GM23338 (cell line): ENCODE data around the gene IGSF9B. TPM values are rescaled to one million over a fixed set of nuclear protein-coding genes. Genes with fewer than 3 reads are reported as not detected.

ENCODE experiments used
- ATAC-seq: fragments of 200-7000 bp; cut with Tn5 transposase; 3 replicates; pipeline ENCODE4 v1.9.1; 2020
- DNase-seq: peaks from one replicate; pipeline ENCODE4 v3.0.0-alpha.2; 2015; ENCODE audit warnings: low spot score
- H2AFZ ChIP-seq: fragments of 200-600 bp; sonication (generic); 2 replicates; pipeline ENCODE4 v1.8.0; 2016; ENCODE audit warnings: antibody characterized with exemption, mild to moderate bottlenecking, moderate library complexity
- H3F3A ChIP-seq: fragments of 200-600 bp; sonication (generic); replicated peaks from 2 replicates; pipeline ENCODE4 v1.8.0; 2017; ENCODE audit warnings: antibody characterized with exemption, mixed run types, low read depth
- H3K27ac ChIP-seq: fragments of 200-600 bp; sonication (generic); 2 replicates; pipeline ENCODE4 v1.6.1; 2016; ENCODE audit warnings: low read depth
- H3K27me3 ChIP-seq: fragments of 200-600 bp; sonication (generic); 2 replicates; pipeline ENCODE4 v1.8.0; 2016; ENCODE audit warnings: mild to moderate bottlenecking, mixed run types, moderate library complexity; ENCODE audit not compliant: insufficient read depth
- H3K36me3 ChIP-seq: fragments of 200-600 bp; sonication (generic); 2 replicates; pipeline ENCODE4 v1.8.0; 2016; ENCODE audit warnings: mild to moderate bottlenecking; ENCODE audit not compliant: insufficient read depth
- H3K4me1 ChIP-seq: fragments of 200-600 bp; sonication (generic); 2 replicates; pipeline ENCODE4 v1.8.0; 2016; ENCODE audit warnings: mild to moderate bottlenecking, moderate library complexity; ENCODE audit not compliant: insufficient read depth
- H3K4me2 ChIP-seq: fragments of 200-600 bp; sonication (generic); 2 replicates; pipeline ENCODE4 v1.7.1; 2017; ENCODE audit warnings: mixed run types
- H3K4me3 ChIP-seq: fragments of 200-600 bp; sonication (generic); 2 replicates; pipeline ENCODE4 v1.6.1; 2016; ENCODE audit warnings: mixed run types
- H3K79me2 ChIP-seq: fragments of 200-600 bp; sonication (generic); replicated peaks from 2 replicates; pipeline ENCODE4 v1.8.0; 2017; ENCODE audit warnings: mild to moderate bottlenecking; ENCODE audit not compliant: insufficient read depth
- H3K9me2 ChIP-seq: fragments of 200-600 bp; sonication (generic); 2 replicates; pipeline ENCODE4 v1.8.0; 2017; ENCODE audit not compliant: insufficient read depth
- H4K20me1 ChIP-seq: fragments of 200-600 bp; sonication (generic); replicated peaks from 2 replicates; pipeline ENCODE4 v1.8.0; 2017; ENCODE audit warnings: mild to moderate bottlenecking; ENCODE audit not compliant: insufficient read depth
- H3K27ac Mint-ChIP-seq: 2 replicates; pipeline ENCODE4 v1.8.0; 2020; ENCODE audit warnings: inconsistent platforms, mild to moderate bottlenecking, moderate library complexity, mixed read lengths
- H3K27me3 Mint-ChIP-seq: 3 replicates; pipeline ENCODE4 v1.8.0; 2022; ENCODE audit warnings: low read depth, mild to moderate bottlenecking, moderate library complexity, mixed read lengths, inconsistent platforms; ENCODE audit not compliant: insufficient read depth, poor library complexity
- H3K36me3 Mint-ChIP-seq: 3 replicates; pipeline ENCODE4 v1.8.0; 2021; ENCODE audit warnings: low read depth, mild to moderate bottlenecking, inconsistent platforms, moderate library complexity, mixed read lengths
- H3K4me1 Mint-ChIP-seq: 3 replicates; pipeline ENCODE4 v1.8.0; 2020; ENCODE audit warnings: mild to moderate bottlenecking, inconsistent platforms, mixed read lengths
- H3K4me3 Mint-ChIP-seq: 3 replicates; pipeline ENCODE4 v1.8.0; 2021; ENCODE audit warnings: moderate library complexity, mild to moderate bottlenecking, inconsistent platforms, mixed read lengths
- H3K9me3 Mint-ChIP-seq: 3 replicates; pipeline ENCODE4 v1.8.0; 2020; ENCODE audit warnings: moderate library complexity, mild to moderate bottlenecking, inconsistent platforms, mixed read lengths
- CREB1 ChIP-seq: fragments of 250-450 bp; sonication (Bioruptor Pico); IDR thresholded peaks from 2 replicates; pipeline ENCODE4 v1.5.0; 2020; ENCODE audit warnings: low read depth, mild to moderate bottlenecking, moderate library complexity
- CTCF ChIP-seq, 2 experiments: fragments of 200-600 bp in 1 of 2; sonication (generic) in 1 of 2; conservative IDR thresholded peaks; 2 replicates each; pipeline versions ENCODE4 v1.5.1 to v1.6.1; 2016 to 2017; ENCODE audit warnings: antibody characterized with exemption in 2 of 2, low read depth in 2 of 2, mild to moderate bottlenecking in 2 of 2, moderate library complexity in 1 of 2
- ETS1 ChIP-seq: IDR thresholded peaks from 2 replicates; pipeline ENCODE4 v1.6.1; 2016; ENCODE audit warnings: antibody characterized with exemption
- EZH2 ChIP-seq: fragments of 200-600 bp; sonication (generic); IDR thresholded peaks from one replicate; pipeline ENCODE4 v1.8.0; 2017; ENCODE audit warnings: antibody characterized with exemption, mild to moderate bottlenecking, low read depth; ENCODE audit not compliant: unreplicated experiment
- EZH2phosphoT487 ChIP-seq: fragments of 200-600 bp; sonication (generic); IDR thresholded peaks from one replicate; pipeline ENCODE4 v1.8.1; 2018; ENCODE audit warnings: antibody characterized with exemption; ENCODE audit not compliant: unreplicated experiment
- JUNB ChIP-seq: IDR thresholded peaks from one replicate; pipeline ENCODE4 v1.6.1; 2016; ENCODE audit warnings: antibody characterized with exemption; ENCODE audit not compliant: unreplicated experiment
- NANOG ChIP-seq: IDR thresholded peaks from 2 replicates; pipeline ENCODE4 v1.6.1; 2016; ENCODE audit warnings: antibody characterized with exemption, borderline replicate concordance
- POLR2AphosphoS5 ChIP-seq: IDR thresholded peaks from 2 replicates; pipeline ENCODE4 v1.6.1; 2016; ENCODE audit warnings: antibody characterized with exemption, low read depth
- REST ChIP-seq: IDR thresholded peaks from one replicate; pipeline ENCODE4 v1.6.1; 2018; ENCODE audit warnings: antibody characterized with exemption; ENCODE audit not compliant: unreplicated experiment
- STAT1 ChIP-seq: IDR thresholded peaks from one replicate; pipeline ENCODE4 v1.6.1; 2016; ENCODE audit warnings: antibody characterized with exemption; ENCODE audit not compliant: unreplicated experiment
- ZNF114 ChIP-seq: fragments of 250-450 bp; sonication (Bioruptor Pico); IDR thresholded peaks from 2 replicates; pipeline ENCODE4 v1.5.0; 2020; ENCODE audit warnings: mild to moderate bottlenecking, moderate library complexity
- ZNF331 ChIP-seq: fragments of 250-450 bp; sonication (Bioruptor Pico); IDR thresholded peaks from 2 replicates; pipeline ENCODE4 v1.5.0; 2020; ENCODE audit warnings: low read depth, mild to moderate bottlenecking, moderate library complexity
- ZNF462 ChIP-seq: fragments of 250-450 bp; sonication (Bioruptor Pico); IDR thresholded peaks from 2 replicates; pipeline ENCODE4 v1.5.0; 2020; ENCODE audit warnings: mild to moderate bottlenecking, moderate library complexity
- polyA plus RNA-seq: library from polyadenylated mRNA; unstranded; fragments of >200 nt; fragmentation: Nextera tagmentation; extraction: Ambion mirVana; gene quantifications from 2 replicates; pipeline ENCODE4 v1.2.1, GENCODE V29; 2016
- total RNA-seq: library from RNA; depleted of rRNA; stranded (reverse); fragments of >200 nt; shearing (Covaris generic); gene quantifications from 2 replicates; pipeline ENCODE4 v1.2.3, GENCODE V29; 2014

Gene IGSF9B
- total and polyA plus RNA-seq, 2 experiments from 2014 or later, result 8.7 to 51.2 TPM

GRCh38 chr11:133950421-133950820 lies 6.3 kb downstream of the IGSF9B start:
- Mint-ChIP-seq H3K27me3 (peaks cover 34% of the 10 kb centered on the region), H3K9me3 (no peaks in the 10 kb centered on the region; the same call in 2 of the 3 replicates), H3K4me1 (peaks cover 91% of the 10 kb centered on the region), H3K27ac (no peak overlapping the region; the same call in 1 of the 2 replicates), H3K4me3 (peak overlapping the region; percentile 68; the same call in 2 of the 3 replicates), H3K36me3 (peaks cover 4% of the 10 kb centered on the region; the same call in 1 of the 3 replicates)
- no peak for TF ChIP-seq EZH2phosphoT487
- no peak for TF ChIP-seq JUNB
- TF ChIP-seq ETS1, result no peak
- TF ChIP-seq ZNF114 (CRISPR knock-in tag), result no peak
- no peak for TF ChIP-seq STAT1
- no peak for TF ChIP-seq CTCF (conservative IDR thresholded peaks at IDR 0.05; ENCODE audit: low read depth in 2 of 2)
- no peak for TF ChIP-seq CREB1 (CRISPR knock-in tag)
- TF ChIP-seq NANOG, result no peak
- no peak for TF ChIP-seq REST
- no peak for TF ChIP-seq EZH2
- TF ChIP-seq POLR2AphosphoS5, result no peak
- no peak for TF ChIP-seq ZNF331 (CRISPR knock-in tag)
- TF ChIP-seq ZNF462 (CRISPR knock-in tag), result no peak
- DNase-seq, result no peak
- H3K4me3 ChIP-seq, result peak overlapping the region; percentile 45; the same call in 1 of the 2 replicates
- peak overlapping the region; percentile 78; the same call in 1 of the 2 replicates for H3K4me2 ChIP-seq
- peaks cover 43% of the 10 kb centered on the region for H4K20me1 ChIP-seq
- ATAC-seq, result no peak
- H3K27me3 ChIP-seq, result peaks cover 11% of the 10 kb centered on the region
- H3K79me2 ChIP-seq, result peaks cover 89% of the 10 kb centered on the region
- H3K27ac ChIP-seq, result peak overlapping the region; percentile 85; the same call in 1 of the 2 replicates
- no peaks in the 10 kb centered on the region for H3K9me2 ChIP-seq
- no peaks in the 10 kb centered on the region for H3K36me3 ChIP-seq
- no peak overlapping the region for H2AFZ ChIP-seq
- H3F3A ChIP-seq, result no peaks in the 10 kb centered on the region; the same call in 1 of the 2 replicates
- peaks cover 78% of the 10 kb centered on the region for H3K4me1 ChIP-seq
